Endothelial cell of umbilical vein (primary cell): Measurements from ENCODE around the gene SARNP.

Source experiments
- MYC ChIP-seq: IDR thresholded peaks from one replicate; pipeline ENCODE4 v1.6.1; 2011; ENCODE audit warnings: mild to moderate bottlenecking, low read depth, low read length
- TF ChIP-seq, protein P1 (sequence below), 2 donors: IDR thresholded peaks; 1 replicate in 1 of 2; 2 replicates in 1 of 2; pipeline ENCODE4 v1.5.1; 2011; ENCODE audit warnings: low read length in 2 of 2, mild to moderate bottlenecking in 2 of 2, moderate library complexity in 2 of 2, control low read depth in 1 of 2, inconsistent platforms in 1 of 2, low read depth in 1 of 2; ENCODE audit not compliant: insufficient read depth in 1 of 2; ENCODE audit errors: extremely low read depth in 1 of 2

DNA sequence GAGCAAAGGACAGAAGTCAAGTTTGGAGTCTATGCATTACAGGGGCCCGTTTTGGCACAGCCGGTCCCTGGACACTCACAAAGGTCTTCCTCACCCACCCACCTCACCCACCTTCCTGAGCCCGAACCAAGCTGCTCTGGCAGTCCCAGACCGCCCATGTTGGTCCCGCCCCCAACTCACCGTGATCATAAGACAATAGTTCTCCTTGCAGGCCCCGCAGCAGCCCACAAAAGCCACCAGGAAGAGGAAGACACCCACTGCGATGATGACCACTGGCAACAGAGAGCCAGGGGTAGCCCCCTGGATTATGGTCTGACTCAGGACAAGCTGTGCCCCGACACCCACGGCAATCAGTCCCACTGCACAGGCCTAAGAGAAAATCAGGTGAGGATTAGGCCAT, 90.6 kb downstream of the SARNP start:
- TF ChIP-seq, protein P1, sequence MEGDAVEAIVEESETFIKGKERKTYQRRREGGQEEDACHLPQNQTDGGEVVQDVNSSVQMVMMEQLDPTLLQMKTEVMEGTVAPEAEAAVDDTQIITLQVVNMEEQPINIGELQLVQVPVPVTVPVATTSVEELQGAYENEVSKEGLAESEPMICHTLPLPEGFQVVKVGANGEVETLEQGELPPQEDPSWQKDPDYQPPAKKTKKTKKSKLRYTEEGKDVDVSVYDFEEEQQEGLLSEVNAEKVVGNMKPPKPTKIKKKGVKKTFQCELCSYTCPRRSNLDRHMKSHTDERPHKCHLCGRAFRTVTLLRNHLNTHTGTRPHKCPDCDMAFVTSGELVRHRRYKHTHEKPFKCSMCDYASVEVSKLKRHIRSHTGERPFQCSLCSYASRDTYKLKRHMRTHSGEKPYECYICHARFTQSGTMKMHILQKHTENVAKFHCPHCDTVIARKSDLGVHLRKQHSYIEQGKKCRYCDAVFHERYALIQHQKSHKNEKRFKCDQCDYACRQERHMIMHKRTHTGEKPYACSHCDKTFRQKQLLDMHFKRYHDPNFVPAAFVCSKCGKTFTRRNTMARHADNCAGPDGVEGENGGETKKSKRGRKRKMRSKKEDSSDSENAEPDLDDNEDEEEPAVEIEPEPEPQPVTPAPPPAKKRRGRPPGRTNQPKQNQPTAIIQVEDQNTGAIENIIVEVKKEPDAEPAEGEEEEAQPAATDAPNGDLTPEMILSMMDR (IDR thresholded peaks at IDR 0.05; ENCODE audit: extremely low read depth in 1 of 2, insufficient read depth in 1 of 2, low read depth in 1 of 2, low read length in 2 of 2): no peak
- no peak for TF ChIP-seq MYC
